Testis (tissue), 3 donors: ENCODE measurements around the gene KLHL22. TPM values are rescaled to one million over a fixed set of nuclear protein-coding genes. Genes with fewer than 3 reads are reported as not detected.

ENCODE experiments used
- DNase-seq: peaks from one replicate; pipeline ENCODE4 v3.0.0-alpha.2; 2019
- H3K27ac ChIP-seq, 2 donors: fragments of 200-600 bp; sonication (generic); one replicate each; pipeline ENCODE4 v1.5.1; 2019
- H3K27me3 ChIP-seq: fragments of 200-600 bp; sonication (generic); one replicate; pipeline ENCODE4 v1.5.1; 2019
- H3K36me3 ChIP-seq: fragments of 200-600 bp; sonication (generic); one replicate; pipeline ENCODE4 v1.5.1; 2017; ENCODE audit warnings: low read depth; ENCODE audit errors: missing control alignments
- H3K4me1 ChIP-seq: fragments of 200-600 bp; sonication (generic); one replicate; pipeline ENCODE4 v1.5.1; 2019
- H3K4me3 ChIP-seq, 2 donors: fragments of 200-600 bp; sonication (generic); one replicate each; pipeline ENCODE4 v1.5.1; 2017 to 2019
- H3K9me3 ChIP-seq: fragments of 200-600 bp; sonication (generic); one replicate; pipeline ENCODE4 v1.5.1; 2017
- CTCF ChIP-seq, 3 experiments: fragments of 450-650 bp in 2 of 3; fragments of 200-600 bp in 1 of 3; sonication (generic) in 1 of 3; IDR thresholded peaks; one replicate each; pipeline ENCODE4 v1.5.1; 2016 to 2019; ENCODE audit warnings: antibody characterized with exemption in 3 of 3, mild to moderate bottlenecking in 2 of 3, moderate library complexity in 1 of 3
- POLR2A ChIP-seq: fragments of 450-650 bp; IDR thresholded peaks from one replicate; pipeline ENCODE4 v1.6.1; 2017; ENCODE audit warnings: antibody characterized with exemption, mild to moderate bottlenecking, moderate library complexity
- WGBS, 2 donors: methylation state at CpG; one replicate each; pipeline ENCODE4 v1.1.5; 2018; 5-methylcytosine and 5-hydroxymethylcytosine counted together
- intact Hi-C: fragments of 100-400 bp; cut with DNase I; formaldehyde crosslinking; loops from one replicate; pipeline ENCODE4 v1.15.1; 2023; ENCODE audit warnings: low total_unique reads
- polyA plus RNA-seq: library from polyadenylated mRNA; stranded (reverse); fragments of 350-450 nt; fragmentation: Illumina TruSeq; extraction: RNeasy Lipid Tissue Mini Kit (QIAGEN cat#74804); gene quantifications from one replicate; pipeline ENCODE4 v1.2.3, GENCODE V29; 2014; ENCODE audit warnings: low read depth, low replicate concordance; ENCODE audit not compliant: insufficient read depth
- total RNA-seq, 2 donors: library from RNA; depleted of rRNA; stranded (reverse); fragments of >200 nt; gene quantifications; one replicate each; pipeline ENCODE4 v1.2.3, GENCODE V29; 2016

The KLHL22 gene
- total and polyA plus RNA-seq, 3 donors from 2014 or later = 18.1 to 41.7 (median 39.8) TPM

GRCh38 chr22:20497426-20497825 is 1.8 kb upstream of the KLHL22 start:
- WGBS, 2 donors = 77 to 88% methylated on average over 3 of the region's 3 CpGs

GRCh38 chr22:20495861-20496681 is 476 bp upstream of the KLHL22 start:
- H3K27ac ChIP-seq = peak overlapping the region; percentile 92 to 97
- no peaks in the 10 kb centered on the region for H3K27me3 ChIP-seq
- H3K36me3 ChIP-seq = no peaks in the 10 kb centered on the region
- TF ChIP-seq CTCF (IDR thresholded peaks at IDR 0.05) = peak; percentile 76 to 91 (median 91)
- TF ChIP-seq POLR2A = no peak
- DNase-seq = peak; percentile 91
- 1% methylated on average over 36 to 46 of the region's 54 CpGs for WGBS, 2 donors
- H3K9me3 ChIP-seq = no peaks in the 10 kb centered on the region
- H3K4me1 ChIP-seq = peaks cover 4% of the 10 kb centered on the region
- intact Hi-C loops = loop anchor here (5.0 to 10.0 kb wide), 2 partner anchors 71 kb away; no protein-coding TSS in a partner anchor
- H3K4me3 ChIP-seq = peak overlapping the region; percentile 74 to 82

More at GRCh38 chr22:20497426-20497825, 1.8 kb upstream of the KLHL22 start:
- TF ChIP-seq CTCF (IDR thresholded peaks at IDR 0.05) = no peak
- TF ChIP-seq POLR2A = no peak
- Histone ChIP-seq H3K27ac (no peak overlapping the region), H3K36me3 (no peaks in the 10 kb centered on the region), H3K4me3 (peak overlapping the region in 1 of 2 donors; percentile 82), H3K27me3 (no peaks in the 10 kb centered on the region), H3K4me1 (peaks cover 4% of the 10 kb centered on the region), H3K9me3 (no peaks in the 10 kb centered on the region)
- DNase-seq = no peak
- intact Hi-C loops = loop anchor here (5.0 to 10.0 kb wide), 2 partner anchors 70 to 73 kb away; no protein-coding TSS in a partner anchor

DNA sequence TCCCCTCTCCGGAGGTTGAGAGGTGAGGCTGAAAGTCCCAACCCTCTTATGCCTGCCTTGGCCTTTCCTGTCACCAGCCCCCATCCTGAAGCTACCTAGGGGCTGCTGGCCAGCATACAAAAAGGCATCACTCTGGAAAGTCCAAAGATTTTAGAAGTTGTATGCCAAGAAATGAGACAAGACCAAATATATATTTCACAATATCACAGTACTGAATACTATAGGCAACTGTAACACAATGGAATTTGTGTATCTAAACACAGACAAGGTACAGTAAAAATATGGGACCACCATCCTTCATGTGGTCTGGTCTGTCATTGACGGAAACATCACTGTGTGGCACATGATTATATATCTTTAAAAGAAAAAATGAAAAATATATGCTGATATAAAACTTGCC is 4.2 kb downstream of the KLHL22 start:
- Histone ChIP-seq H3K4me1 (no peaks in the 10 kb centered on the region), H3K36me3 (no peaks in the 10 kb centered on the region), H3K27ac (no peak overlapping the region), H3K4me3 (no peak overlapping the region), H3K9me3 (no peaks in the 10 kb centered on the region), H3K27me3 (no peaks in the 10 kb centered on the region)
- intact Hi-C loops = loop anchor here (10.0 kb wide), 1 partner anchor 67 kb away; no protein-coding TSS in a partner anchor
- WGBS, 2 donors = 94 to 96% methylated on average over 2 of the region's 2 CpGs
- DNase-seq = no peak
- TF ChIP-seq CTCF (IDR thresholded peaks at IDR 0.05) (no peak), POLR2A (no peak)

GRCh38 chr22:20490941-20491307 is 4.7 kb downstream of the KLHL22 start:
- Histone ChIP-seq H3K36me3 (no peaks in the 10 kb centered on the region), H3K27ac (no peak overlapping the region), H3K4me1 (no peaks in the 10 kb centered on the region), H3K4me3 (no peak overlapping the region), H3K9me3 (no peaks in the 10 kb centered on the region), H3K27me3 (no peaks in the 10 kb centered on the region)
- TF ChIP-seq CTCF (IDR thresholded peaks at IDR 0.05) = no peak
- DNase-seq = no peak
- intact Hi-C loops = loop anchor here (10.0 kb wide), 1 partner anchor 66 kb away; no protein-coding TSS in a partner anchor
- WGBS, 2 donors = 94 to 100% methylated on average over 1 of the region's 1 CpG
